ENCODE results near the gene IFITM5.

The IFITM5 gene

GRCh38 chr11:257766-258493, 41.4 kb downstream of the IFITM5 start:
- no peak for DNase-seq

GRCh38 chr11:256952-257737, 42.2 kb downstream of the IFITM5 start:
- no peak for DNase-seq

- DNase-seq = no peak
Observed at GRCh38 chr11:255816-256215, 43.5 kb downstream of the IFITM5 start.

GRCh38 chr11:255176-255575, 44.1 kb downstream of the IFITM5 start:
- DNase-seq = no peak

- no peak for DNase-seq
Observed at GRCh38 chr11:253886-254270, 45.4 kb downstream of the IFITM5 start.

- no peak for DNase-seq
Observed at GRCh38 chr11:253160-253885, 46.0 kb downstream of the IFITM5 start.

- no peak for DNase-seq
Observed at GRCh38 chr11:252666-253065, 46.7 kb downstream of the IFITM5 start.

GRCh38 chr11:251550-251949, 47.8 kb downstream of the IFITM5 start:
- no peak for DNase-seq

GRCh38 chr11:250740-251299, 48.5 kb downstream of the IFITM5 start:
- peak; percentile 50 for DNase-seq

GRCh38 chr11:250274-250673, 49.1 kb downstream of the IFITM5 start:
- no peak for DNase-seq

- DNase-seq = no peak
Observed at GRCh38 chr11:249062-249461, 50.3 kb downstream of the IFITM5 start.
